Endodermal cell (in vitro differentiated cells): ENCODE data around the gene CNGA3. TPM values are rescaled to one million over a fixed set of nuclear protein-coding genes. Genes with fewer than 3 reads are reported as not detected.

Experiments
- DNase-seq: peaks from one replicate; pipeline ENCODE4 v3.0.0-alpha.2; 2017
- H3K27ac ChIP-seq: 2 replicates; pipeline ENCODE4 v1.5.1; 2013; ENCODE audit warnings: mild to moderate bottlenecking, low read depth, low read length, moderate library complexity
- H3K27me3 ChIP-seq: 2 replicates; pipeline ENCODE4 v1.6.1; 2013; ENCODE audit warnings: mild to moderate bottlenecking, low read length, moderate library complexity; ENCODE audit not compliant: insufficient read depth, control insufficient read depth, poor library complexity, severe bottlenecking
- H3K36me3 ChIP-seq: 2 replicates; pipeline ENCODE4 v1.7.0; 2013; ENCODE audit warnings: mild to moderate bottlenecking, low read length, moderate library complexity; ENCODE audit not compliant: control insufficient read depth, insufficient read depth
- H3K4me1 ChIP-seq: one replicate; pipeline ENCODE4 v1.7.0; 2013; ENCODE audit warnings: low read length; ENCODE audit not compliant: control insufficient read depth, insufficient read depth
- H3K4me3 ChIP-seq: 2 replicates; pipeline ENCODE4 v1.5.1; 2013; ENCODE audit warnings: mild to moderate bottlenecking, low read length, moderate library complexity
- H3K9ac ChIP-seq: 2 replicates; pipeline ENCODE4 v1.6.1; 2013; ENCODE audit warnings: mild to moderate bottlenecking, low read length, moderate library complexity; ENCODE audit not compliant: poor library complexity, severe bottlenecking; ENCODE audit errors: extremely low read depth
- H3K9me3 ChIP-seq: 2 replicates; pipeline ENCODE4 v1.6.1; 2013; ENCODE audit warnings: mild to moderate bottlenecking, low read length, moderate library complexity; ENCODE audit not compliant: control insufficient read depth
- H3K27ac Mint-ChIP-seq: 2 replicates; pipeline ENCODE4 v1.8.0; 2020; ENCODE audit warnings: mixed read lengths
- H3K27me3 Mint-ChIP-seq: 2 replicates; pipeline ENCODE4 v1.8.0; 2021; ENCODE audit warnings: mild to moderate bottlenecking, mixed read lengths; ENCODE audit not compliant: insufficient read depth
- H3K36me3 Mint-ChIP-seq: 2 replicates; pipeline ENCODE4 v1.8.0; 2020; ENCODE audit warnings: low read depth, mixed read lengths
- H3K4me1 Mint-ChIP-seq: 2 replicates; pipeline ENCODE4 v1.8.0; 2020; ENCODE audit warnings: mixed read lengths
- H3K4me3 Mint-ChIP-seq: 2 replicates; pipeline ENCODE4 v1.8.0; 2020; ENCODE audit warnings: mild to moderate bottlenecking, moderate library complexity, mixed read lengths
- H3K9me3 Mint-ChIP-seq: 2 replicates; pipeline ENCODE4 v1.8.0; 2020; ENCODE audit warnings: mild to moderate bottlenecking, mixed read lengths
- CTCF ChIP-seq: fragments of 200-600 bp; sonication (generic); conservative IDR thresholded peaks from 2 replicates; pipeline ENCODE4 v1.5.0; 2021; ENCODE audit warnings: antibody characterized with exemption, mild to moderate bottlenecking
- WGBS, 2 experiments: methylation state at CpG; one replicate each; pipeline versions ENCODE4 v1.1.5 to v1.1.7; 2013; ENCODE audit warnings: missing lambda C conversion rate in 2 of 2, mixed read lengths in 1 of 2; ENCODE audit not compliant: insufficient coverage in 1 of 2, insufficient read length in 1 of 2; 5-methylcytosine and 5-hydroxymethylcytosine counted together
- total RNA-seq, 2 donors: library from RNA; stranded (reverse); fragmentation: NEBNext Ultra II Directional in 1 of 2; extraction: Animal tissue kit (Norgen Biotek cat#: 25700) in 1 of 2; gene quantifications; 2 replicates in 1 of 2; 3 replicates in 1 of 2; pipeline ENCODE4 v1.2.1, GENCODE V29; 2021

The CNGA3 gene
- total RNA-seq, 2 donors from 2014 or later: 0.33 TPM; not detected in 1

GRCh38 chr2:98372579-98372978 lies 26.3 kb downstream of the CNGA3 start:
- TF ChIP-seq CTCF: no peak
- Mint-ChIP-seq H3K27ac (no peak overlapping the region), H3K9me3 (peaks cover 13% of the 10 kb centered on the region), H3K4me3 (no peak overlapping the region), H3K4me1 (peaks cover 35% of the 10 kb centered on the region), H3K27me3 (peaks cover 8% of the 10 kb centered on the region), H3K36me3 (no peaks in the 10 kb centered on the region)
- Histone ChIP-seq H3K36me3 (no peaks in the 10 kb centered on the region), H3K9ac (no peak overlapping the region), H3K27ac (no peak overlapping the region), H3K4me3 (no peak overlapping the region), H3K9me3 (peaks cover 19% of the 10 kb centered on the region), H3K27me3 (no peaks in the 10 kb centered on the region), H3K4me1 (peaks cover 41% of the 10 kb centered on the region)
- 92% methylated on average over 4 to 5 of the region's 5 CpGs for whole genome bisulfite sequencing, 2 experiments
- DNase-seq: no peak

GRCh38 chr2:98374286-98374685 lies 28.0 kb downstream of the CNGA3 start:
- H3K9me3 Mint-ChIP-seq: no peaks in the 10 kb centered on the region
- DNase-seq: no peak
- H3K27ac ChIP-seq: no peak overlapping the region
- no peak overlapping the region for H3K4me3 Mint-ChIP-seq
- H3K36me3 ChIP-seq: no peaks in the 10 kb centered on the region
- H3K27ac Mint-ChIP-seq: no peak overlapping the region
- no peak overlapping the region for H3K9ac ChIP-seq
- peaks cover 8% of the 10 kb centered on the region for H3K27me3 Mint-ChIP-seq
- peaks cover 52% of the 10 kb centered on the region for H3K4me1 ChIP-seq
- no peaks in the 10 kb centered on the region for H3K36me3 Mint-ChIP-seq
- H3K4me1 Mint-ChIP-seq: peaks cover 49% of the 10 kb centered on the region
- H3K9me3 ChIP-seq: peaks cover 2% of the 10 kb centered on the region
- whole genome bisulfite sequencing, 2 experiments: 60 to 91% methylated on average over 1 to 5 of the region's 5 CpGs
- TF ChIP-seq CTCF: no peak
- no peaks in the 10 kb centered on the region for H3K27me3 ChIP-seq
- H3K4me3 ChIP-seq: no peak overlapping the region

DNA sequence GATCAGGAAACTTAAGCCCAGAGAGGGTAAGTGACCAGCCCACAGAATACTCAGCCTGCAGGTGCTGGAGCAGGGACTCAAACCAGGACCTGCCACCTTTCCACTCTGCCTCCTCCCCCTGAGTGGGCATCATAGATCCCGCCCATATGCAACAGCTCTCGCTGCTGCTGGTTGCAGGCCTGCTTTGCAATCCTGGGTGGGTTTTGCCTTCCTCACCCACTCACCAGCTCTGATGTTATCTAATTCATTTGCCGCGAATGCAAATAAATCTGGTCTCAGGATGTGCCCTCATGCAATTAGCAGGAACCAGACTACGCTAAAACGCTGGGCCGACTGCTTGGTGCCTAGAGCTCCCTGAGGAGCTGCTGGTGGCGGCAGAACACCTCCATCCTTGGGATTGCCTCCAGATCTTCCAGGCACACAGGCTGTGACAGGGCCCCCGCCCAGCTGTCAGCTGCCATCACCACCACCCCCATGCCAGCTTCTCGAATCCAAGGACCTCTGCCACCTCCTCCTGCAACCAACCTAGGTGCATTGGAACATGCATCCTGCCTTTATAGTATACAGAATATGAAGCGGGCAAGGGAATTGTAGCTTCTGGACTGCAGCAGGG lies 28.8 kb downstream of the CNGA3 start:
- H3K36me3 ChIP-seq: no peaks in the 10 kb centered on the region
- H3K4me3 Mint-ChIP-seq: no peak overlapping the region
- H3K27ac ChIP-seq: no peak overlapping the region
- H3K4me1 ChIP-seq: peaks cover 53% of the 10 kb centered on the region
- H3K4me1 Mint-ChIP-seq: peaks cover 49% of the 10 kb centered on the region
- no peak overlapping the region for H3K27ac Mint-ChIP-seq
- 94 to 95% methylated on average over 6 to 11 of the region's 11 CpGs for WGBS, 2 experiments
- H3K9ac ChIP-seq: no peak overlapping the region
- DNase-seq: no peak
- TF ChIP-seq CTCF: no peak
- no peaks in the 10 kb centered on the region for H3K9me3 ChIP-seq
- peaks cover 10% of the 10 kb centered on the region for H3K27me3 Mint-ChIP-seq
- H3K9me3 Mint-ChIP-seq: no peaks in the 10 kb centered on the region
- H3K4me3 ChIP-seq: no peak overlapping the region
- H3K36me3 Mint-ChIP-seq: no peaks in the 10 kb centered on the region
- no peaks in the 10 kb centered on the region for H3K27me3 ChIP-seq
